ENCODE measurements around the gene TPGS1. TPM values are rescaled to one million over a fixed set of nuclear protein-coding genes. Genes with fewer than 3 reads are reported as not detected.

Gene TPGS1
- 30.3 TPM for total RNA-seq

DNA sequence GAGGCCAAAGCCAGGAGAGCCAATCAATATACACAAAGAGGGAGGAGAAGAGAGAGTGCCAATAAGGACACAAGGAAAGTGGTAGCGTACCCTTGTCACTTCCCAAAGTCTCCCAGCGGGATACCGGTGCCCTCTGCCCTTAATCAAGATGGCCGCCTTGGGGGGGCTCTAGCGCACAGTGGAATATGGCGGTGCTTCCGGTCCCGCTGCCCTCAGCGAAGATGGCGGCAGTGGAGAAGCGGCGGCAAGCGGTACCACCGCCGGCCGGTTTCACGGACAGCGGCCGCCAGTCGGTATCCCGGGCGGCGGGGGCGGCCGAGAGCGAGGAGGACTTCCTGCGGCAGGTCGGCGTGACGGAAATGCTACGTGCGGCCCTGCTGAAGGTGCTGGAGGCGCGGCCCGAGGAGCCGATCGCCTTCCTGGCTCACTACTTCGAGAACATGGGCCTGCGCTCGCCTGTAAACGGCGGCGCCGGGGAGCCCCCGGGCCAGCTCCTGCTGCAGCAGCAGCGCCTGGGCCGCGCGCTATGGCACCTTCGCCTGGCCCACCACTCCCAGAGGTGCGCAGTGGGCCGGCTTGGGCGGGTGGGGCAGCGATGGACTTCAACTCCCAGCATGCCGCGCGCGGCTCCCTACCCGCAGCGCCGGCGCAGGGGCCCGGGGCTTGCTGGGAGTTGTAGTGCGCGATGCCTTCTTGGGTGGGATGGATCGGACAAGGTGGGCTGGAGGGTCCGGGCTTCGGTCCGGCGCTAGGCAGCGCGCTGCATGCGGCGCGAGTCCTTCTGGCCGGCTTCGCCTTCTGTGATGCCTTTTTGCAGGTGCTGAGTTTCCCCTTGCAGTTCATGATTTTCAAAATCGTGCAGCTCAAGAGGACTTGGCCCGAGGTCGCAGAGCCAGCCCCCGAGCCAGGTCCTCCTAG is at the start of gene TPGS1:
Gene TPGS1, plus strand, starts transcription at position 212 of the 918 bp plus-strand sequence. Its CDS starts 10 bp downstream, at position 222.

DNA sequence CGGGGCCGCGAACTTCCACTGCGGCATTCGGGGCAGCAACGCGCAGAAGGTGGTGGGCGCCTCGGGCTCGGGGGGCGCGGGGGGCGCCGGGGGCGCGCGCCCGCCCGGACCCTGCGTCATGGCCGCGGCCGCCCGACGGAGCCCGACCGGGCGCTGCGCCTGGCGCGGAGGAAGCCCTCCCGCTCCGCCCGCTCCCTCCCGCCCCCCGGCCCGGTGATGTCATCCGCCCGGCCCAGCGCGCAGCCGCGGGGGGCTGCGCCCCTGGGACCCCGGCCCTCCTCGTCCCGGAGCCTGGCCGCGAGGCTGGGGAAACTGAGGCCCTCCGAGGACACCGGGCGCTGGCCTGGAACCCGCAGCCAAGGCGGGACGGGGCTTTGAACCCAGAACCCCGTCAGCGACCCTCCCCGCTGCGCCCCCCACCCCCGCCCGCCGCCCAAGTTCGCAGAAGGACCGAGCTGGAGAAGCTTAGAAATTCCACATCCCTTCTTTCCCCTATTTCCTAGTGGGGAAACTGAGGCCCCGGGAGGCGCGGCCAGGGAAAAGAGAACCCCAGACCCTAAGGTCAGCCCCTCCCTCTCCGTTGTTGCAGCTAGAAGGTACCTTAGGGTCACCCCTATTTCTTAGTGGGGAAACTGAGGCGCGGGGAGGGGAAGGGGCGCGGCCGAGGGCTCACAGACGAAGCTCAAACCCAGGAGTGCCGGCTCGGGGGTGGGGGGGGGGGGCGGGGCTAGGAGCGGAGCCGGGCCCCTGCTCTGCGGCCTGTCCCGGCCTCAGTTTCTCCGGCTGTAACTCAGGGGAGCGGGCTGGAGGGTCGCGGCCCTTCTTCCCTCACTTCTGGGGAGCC is 46.2 kb upstream of the TPGS1 start, which contains the start of gene SHC2:
Gene SHC2, minus strand, starts transcription at position 157 of the 844 bp plus-strand sequence. Its CDS starts 37 bp downstream, at position 120.

DNA sequence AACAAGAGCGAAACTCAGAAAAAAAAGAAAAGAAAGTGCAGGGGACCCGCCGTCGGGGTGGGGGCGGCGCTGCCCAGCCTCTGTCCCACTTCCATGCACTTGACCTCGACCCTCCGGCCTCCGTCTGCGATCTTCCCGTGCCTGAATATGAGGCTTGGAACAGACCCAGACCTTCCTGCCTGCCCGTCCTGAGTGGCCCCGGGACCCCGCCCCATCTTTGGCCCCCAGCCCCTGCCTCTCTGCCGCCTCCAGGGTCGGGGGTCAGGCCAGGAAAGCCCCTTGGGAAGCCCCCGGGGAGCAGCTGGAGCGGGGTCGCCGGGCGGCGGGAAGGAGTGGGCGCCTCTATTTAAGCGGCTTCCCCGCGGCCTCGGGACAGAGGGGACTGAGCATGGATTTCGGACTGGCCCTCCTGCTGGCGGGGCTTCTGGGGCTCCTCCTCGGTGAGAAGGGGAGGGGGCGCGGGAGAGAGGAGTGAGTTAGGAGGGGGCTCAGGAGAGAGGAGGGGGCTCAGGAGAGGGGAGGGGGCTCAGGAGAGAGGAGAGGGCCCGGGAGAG is 11.1 kb upstream of the TPGS1 start, which contains the start of gene MADCAM1:
Gene MADCAM1, plus strand, starts transcription at position 375 of the 554 bp plus-strand sequence. Its CDS starts 14 bp downstream, at position 389.

DNA sequence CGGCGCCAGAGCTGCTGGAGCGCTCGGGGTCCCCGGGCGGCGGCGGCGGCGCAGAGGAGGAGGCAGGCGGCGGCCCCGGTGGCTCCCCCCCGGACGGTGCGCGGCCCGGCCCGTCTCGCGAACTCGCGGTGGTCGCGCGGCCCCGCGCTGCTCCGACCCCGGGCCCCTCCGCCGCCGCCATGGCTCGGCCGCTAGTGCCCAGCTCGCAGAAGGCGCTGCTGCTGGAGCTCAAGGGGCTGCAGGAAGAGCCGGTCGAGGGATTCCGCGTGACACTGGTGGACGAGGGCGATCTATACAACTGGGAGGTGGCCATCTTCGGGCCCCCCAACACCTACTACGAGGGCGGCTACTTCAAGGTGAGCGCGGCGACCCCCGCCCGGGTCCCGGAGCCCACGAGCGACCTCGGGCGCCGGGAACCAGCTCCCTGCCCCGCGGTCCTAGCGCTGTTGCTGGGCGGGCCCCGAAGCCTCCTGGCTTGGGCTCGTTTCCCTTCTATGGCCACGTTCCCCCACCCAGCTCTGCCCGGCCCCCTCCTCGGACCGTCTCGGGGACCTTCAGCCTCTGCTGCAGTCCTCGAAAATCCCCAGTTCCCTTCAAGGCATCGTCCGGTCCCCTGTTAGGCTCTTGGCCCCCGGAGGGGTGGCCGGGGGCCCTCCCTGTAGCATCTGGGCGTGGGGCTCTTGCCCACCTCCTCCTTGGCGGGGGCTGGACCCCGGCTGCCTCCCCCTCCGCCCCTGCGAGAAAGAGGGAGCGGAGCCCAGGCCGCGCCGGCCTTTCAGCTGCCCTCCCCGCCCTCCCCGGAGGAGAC is 24.7 kb downstream of the TPGS1 start, which contains the start of gene CDC34:
Gene CDC34, plus strand, starts transcription at position 8 of the 808 bp plus-strand sequence. Its CDS starts 172 bp downstream, at position 180.

DNA sequence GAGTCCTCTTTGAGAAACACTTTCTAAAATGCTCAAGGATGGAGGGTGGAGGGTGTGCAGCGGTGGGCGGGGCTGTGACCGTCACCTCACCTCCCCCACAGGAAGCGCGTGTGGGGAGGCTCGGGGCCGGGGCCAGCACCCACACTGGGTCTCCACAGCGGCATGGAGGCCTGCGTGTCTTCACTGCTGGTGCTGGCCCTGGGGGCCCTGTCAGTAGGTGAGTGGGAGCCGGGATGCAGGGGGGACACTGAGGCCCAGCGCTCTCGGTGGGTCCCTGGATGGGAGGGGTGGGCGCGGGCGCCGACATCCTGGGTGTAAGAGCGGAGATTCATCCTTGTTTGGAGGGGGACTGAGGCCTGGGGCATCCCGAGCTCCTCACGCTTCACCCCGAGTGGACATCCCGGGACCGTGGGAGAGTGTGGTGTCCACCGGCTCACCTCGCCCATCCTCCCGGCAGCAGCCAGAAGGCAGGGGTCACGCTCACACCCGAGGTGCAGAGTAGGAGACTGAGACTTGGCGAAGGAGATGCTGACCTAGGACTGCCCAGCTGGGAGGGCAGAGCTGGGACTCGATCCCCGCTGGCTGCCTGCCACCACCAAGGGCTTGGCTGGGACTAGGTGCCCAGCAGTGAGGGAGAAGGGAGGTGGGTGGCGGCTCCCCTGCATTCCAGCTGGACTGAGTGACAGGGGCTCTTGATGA is 36.8 kb downstream of the TPGS1 start, which contains the start of gene GZMM:
Gene GZMM, plus strand, starts transcription at position 144 of the 699 bp plus-strand sequence. Its CDS starts 19 bp downstream, at position 163.

Other genes with a start within 250 kb of the TPGS1 start
- 8.6 TPM for gene PLPP2, start 216.1 kb upstream of the TPGS1 start, total RNA-seq
- gene MIER2, start 162.7 kb upstream of the TPGS1 start, total RNA-seq: 19.2 TPM
- 1.6 TPM for gene C2CD4C, start 98.3 kb upstream of the TPGS1 start, total RNA-seq
- 30.6 TPM for gene SHC2, start 46.5 kb upstream of the TPGS1 start, total RNA-seq
- gene MADCAM1, start 11.0 kb upstream of the TPGS1 start, total RNA-seq: 3.6 TPM
- 72.5 TPM for gene CDC34, start 24.3 kb downstream of the TPGS1 start, total RNA-seq
- gene GZMM, start 36.6 kb downstream of the TPGS1 start, total RNA-seq: 1.2 TPM
- gene BSG, start 65.1 kb downstream of the TPGS1 start, total RNA-seq: 363 TPM
- 0.53 TPM for gene HCN2, start 82.4 kb downstream of the TPGS1 start, total RNA-seq
- 30.9 TPM for gene POLRMT, start 126.0 kb downstream of the TPGS1 start, total RNA-seq
- 0.88 TPM for gene FGF22, start 132.4 kb downstream of the TPGS1 start, total RNA-seq
- gene RNF126, start 155.7 kb downstream of the TPGS1 start, total RNA-seq: 27.6 TPM
- 29.4 TPM for gene FSTL3, start 168.9 kb downstream of the TPGS1 start, total RNA-seq
- 3.1 TPM for gene PRSS57, start 188.0 kb downstream of the TPGS1 start, total RNA-seq
- 74.6 TPM for gene PALM, start 201.4 kb downstream of the TPGS1 start, total RNA-seq
- 10.3 TPM for gene MISP, start 243.6 kb downstream of the TPGS1 start, total RNA-seq

Measured in metanephros (tissue), 1 donor.